HL-60 (cell line): ENCODE data around the gene CDC5L.

Experiments
- CTCF ChIP-seq: IDR thresholded peaks from one replicate; pipeline ENCODE4 v1.5.1; 2011; ENCODE audit warnings: low read length, control low read depth, inconsistent platforms; ENCODE audit not compliant: insufficient read depth
- GABPA ChIP-seq: IDR thresholded peaks from 2 replicates; pipeline ENCODE4 v1.6.1; 2012; ENCODE audit warnings: low read depth
- POLR2AphosphoS5 ChIP-seq: IDR thresholded peaks from 2 replicates; pipeline ENCODE4 v1.6.1; 2012; ENCODE audit warnings: low read depth
- REST ChIP-seq: IDR thresholded peaks from 2 replicates; pipeline ENCODE4 v1.6.1; 2012; ENCODE audit warnings: low read depth; ENCODE audit not compliant: insufficient replicate concordance
- SPI1 ChIP-seq: IDR thresholded peaks from 2 replicates; pipeline ENCODE4 v1.6.1; 2012; ENCODE audit warnings: low read depth, mild to moderate bottlenecking, borderline replicate concordance

- no peak for TF ChIP-seq GABPA
- TF ChIP-seq CTCF = peak; percentile 70
- no peak for TF ChIP-seq POLR2AphosphoS5
- TF ChIP-seq REST = no peak
- no peak for TF ChIP-seq SPI1
Observed at GRCh38 chr6:44338228-44339122, 49.0 kb upstream of the CDC5L start.
